GM12864 (cell line): ENCODE data around the gene ZNF354C.

Source experiments
- DNase-seq: peaks from one replicate; pipeline ENCODE4 v3.0.0-alpha.2; 2011; ENCODE audit warnings: low read depth
- H3K4me3 ChIP-seq: 2 replicates; pipeline ENCODE4 v1.5.1; 2011; ENCODE audit warnings: mild to moderate bottlenecking, low read depth, low read length, control low read depth
- TF ChIP-seq, protein P1 (sequence below): IDR thresholded peaks from 2 replicates; pipeline ENCODE4 v1.5.1; 2011; ENCODE audit warnings: low read depth, mild to moderate bottlenecking, moderate library complexity, low read length, control low read depth, inconsistent platforms; ENCODE audit errors: missing control alignments

Gene ZNF354C

DNA sequence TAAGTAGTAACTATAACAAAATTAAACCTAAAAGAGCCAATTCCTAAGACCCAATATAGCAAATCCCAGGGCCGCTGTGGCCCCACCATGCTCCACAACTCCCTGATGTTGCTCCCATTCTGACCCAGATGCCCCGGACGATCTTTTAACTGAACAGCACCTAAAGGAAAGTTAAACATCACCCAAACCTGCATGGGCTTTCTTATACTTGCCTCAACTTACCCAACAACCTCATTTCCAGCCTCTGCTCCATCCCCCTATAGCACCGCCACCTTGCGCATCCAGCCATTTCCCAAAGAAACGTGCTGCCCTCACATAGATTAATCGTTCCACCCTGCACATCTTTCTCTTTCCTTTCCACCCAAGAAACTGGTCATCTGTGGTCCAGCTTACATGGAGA lies 54.6 kb downstream of the ZNF354C start:
- no peak for DNase-seq
- no peak overlapping the region for H3K4me3 ChIP-seq
- TF ChIP-seq, protein P1, sequence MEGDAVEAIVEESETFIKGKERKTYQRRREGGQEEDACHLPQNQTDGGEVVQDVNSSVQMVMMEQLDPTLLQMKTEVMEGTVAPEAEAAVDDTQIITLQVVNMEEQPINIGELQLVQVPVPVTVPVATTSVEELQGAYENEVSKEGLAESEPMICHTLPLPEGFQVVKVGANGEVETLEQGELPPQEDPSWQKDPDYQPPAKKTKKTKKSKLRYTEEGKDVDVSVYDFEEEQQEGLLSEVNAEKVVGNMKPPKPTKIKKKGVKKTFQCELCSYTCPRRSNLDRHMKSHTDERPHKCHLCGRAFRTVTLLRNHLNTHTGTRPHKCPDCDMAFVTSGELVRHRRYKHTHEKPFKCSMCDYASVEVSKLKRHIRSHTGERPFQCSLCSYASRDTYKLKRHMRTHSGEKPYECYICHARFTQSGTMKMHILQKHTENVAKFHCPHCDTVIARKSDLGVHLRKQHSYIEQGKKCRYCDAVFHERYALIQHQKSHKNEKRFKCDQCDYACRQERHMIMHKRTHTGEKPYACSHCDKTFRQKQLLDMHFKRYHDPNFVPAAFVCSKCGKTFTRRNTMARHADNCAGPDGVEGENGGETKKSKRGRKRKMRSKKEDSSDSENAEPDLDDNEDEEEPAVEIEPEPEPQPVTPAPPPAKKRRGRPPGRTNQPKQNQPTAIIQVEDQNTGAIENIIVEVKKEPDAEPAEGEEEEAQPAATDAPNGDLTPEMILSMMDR, result no peak

DNA sequence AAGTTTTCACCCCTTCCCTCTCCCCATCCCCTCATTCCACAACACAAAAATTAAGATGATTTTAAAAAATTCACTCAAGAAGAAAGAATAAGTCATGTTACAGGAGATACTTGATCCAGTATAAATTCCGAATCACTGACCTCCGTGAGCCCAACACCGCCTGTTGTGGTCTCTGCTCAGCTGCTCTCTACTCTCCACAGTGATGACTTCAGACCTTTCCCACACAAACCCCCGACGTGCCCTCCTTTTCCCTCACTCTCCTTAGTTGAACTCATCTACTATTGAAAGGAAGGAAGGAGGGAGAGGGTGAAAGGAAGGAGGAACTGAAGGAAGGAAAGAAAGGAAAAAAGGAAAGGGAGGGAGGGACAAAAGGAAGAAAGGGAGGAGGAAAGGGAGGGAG lies 55.1 kb downstream of the ZNF354C start:
- DNase-seq, result no peak
- TF ChIP-seq, protein P1, result no peak
- H3K4me3 ChIP-seq, result no peak overlapping the region

- TF ChIP-seq, protein P1, result no peak
Measured at GRCh38 chr5:179115845-179116524, 55.8 kb downstream of the ZNF354C start.

DNA sequence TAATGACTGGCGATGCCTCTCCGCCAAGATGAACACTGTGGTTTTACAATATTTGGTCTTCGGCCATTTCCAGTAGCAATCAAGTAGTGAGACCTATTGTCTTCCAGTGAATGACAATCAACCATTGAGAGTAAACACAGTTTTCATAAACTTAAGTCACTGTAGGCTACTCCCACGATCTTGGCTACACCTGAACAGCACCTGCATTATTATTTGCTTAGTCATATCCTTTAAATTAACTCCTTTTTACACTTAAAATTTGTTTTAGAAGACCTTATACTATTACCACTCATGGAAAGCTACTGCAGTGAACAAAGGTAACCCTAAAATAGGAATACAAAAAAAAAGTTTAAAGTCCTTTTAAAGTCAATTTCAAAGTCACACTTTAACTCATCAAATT lies 58.2 kb downstream of the ZNF354C start:
- no peak for DNase-seq
- TF ChIP-seq, protein P1, result no peak
- H3K4me3 ChIP-seq, result no peak overlapping the region

More at GRCh38 chr5:179115845-179116524, 55.8 kb downstream of the ZNF354C start:
- H3K4me3 ChIP-seq, result no peak overlapping the region
- no peak for DNase-seq

DNA sequence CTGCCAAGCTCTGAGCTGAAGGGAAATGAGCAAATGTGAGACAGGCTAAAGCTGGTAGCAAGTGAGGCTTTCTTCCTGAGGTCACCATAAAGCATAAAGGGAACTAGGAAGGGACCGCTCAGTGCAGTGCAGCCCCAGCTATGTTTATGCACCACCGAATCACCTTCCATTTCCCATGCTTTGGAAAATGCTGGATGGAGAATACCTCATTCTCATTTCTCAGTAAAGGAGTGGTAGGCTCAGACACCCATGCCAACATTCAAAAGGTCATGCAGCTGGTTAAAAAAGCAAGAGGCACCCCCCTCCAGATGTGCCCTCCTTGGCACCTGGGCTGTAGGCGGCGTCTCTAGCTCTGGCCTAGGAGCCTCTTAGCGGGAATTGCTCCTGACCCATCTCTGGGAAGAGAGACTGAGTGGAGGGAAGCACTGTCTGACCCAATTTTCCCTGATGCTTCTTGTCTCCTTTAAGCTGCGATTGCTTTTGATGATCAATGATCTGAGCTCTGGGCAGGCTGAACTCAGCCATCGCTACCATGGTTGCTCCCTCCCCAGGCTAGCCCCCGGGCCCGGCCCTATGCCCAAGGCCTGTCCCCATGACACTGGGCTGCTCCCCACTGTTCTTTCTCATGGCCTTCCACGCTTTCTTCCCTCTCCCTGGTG lies 58.7 kb downstream of the ZNF354C start:
- no peak for DNase-seq
- TF ChIP-seq, protein P1, result no peak
- H3K4me3 ChIP-seq, result no peak overlapping the region

DNA sequence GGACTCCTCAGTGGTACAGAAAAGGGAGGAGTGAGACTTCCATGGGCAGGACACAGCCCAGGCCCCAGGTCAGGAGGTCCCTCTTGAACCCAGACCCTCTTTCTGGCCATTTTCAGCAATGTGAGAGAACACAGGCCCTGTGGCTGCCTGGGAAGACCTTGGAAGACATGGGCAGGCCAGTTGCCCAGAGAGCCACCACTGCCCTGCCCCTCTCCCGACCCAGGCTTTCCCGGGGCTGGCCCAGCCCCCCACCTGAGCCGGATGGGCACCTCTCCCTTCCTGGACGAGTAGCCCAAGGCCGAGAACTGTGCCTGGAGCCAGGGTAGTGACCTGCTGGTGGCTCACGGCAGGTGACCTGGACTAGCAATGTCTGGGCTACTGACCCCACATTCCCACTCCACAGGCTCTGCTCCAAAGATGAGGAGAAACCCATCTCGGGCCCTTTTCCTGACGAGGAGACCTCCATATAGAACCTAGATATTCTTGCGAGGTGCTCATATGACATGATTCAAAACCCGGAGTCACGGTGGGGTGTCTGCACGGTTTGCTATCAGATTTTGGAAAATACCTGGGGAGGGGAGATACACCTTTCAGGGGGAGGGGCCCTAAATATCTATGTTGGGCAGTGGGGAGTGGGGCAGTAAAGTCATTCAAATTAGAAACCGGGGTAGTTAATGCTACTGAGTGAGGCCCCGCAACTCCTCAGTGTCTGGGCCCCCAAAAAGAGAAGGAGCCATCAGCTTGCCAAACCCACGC lies 59.4 kb downstream of the ZNF354C start:
- no peak overlapping the region for H3K4me3 ChIP-seq
- DNase-seq, result no peak
- TF ChIP-seq, protein P1, result no peak
